Activated gamma-delta T cell (primary cell): ENCODE measurements around the gene AHSP.
"Not testable (repeated sequence)": the region's sequence is repeated elsewhere in the genome, so short reads cannot be mapped to it uniquely, and the experiment has no call there.

Experiments
- DNase-seq: peaks from one replicate; lab custom pipeline; 2025; lab: John Stamatoyannopoulos, UW

Gene AHSP

GRCh38 chr16:31501226-31501965 is 26.3 kb upstream of the AHSP start:
- DNase-seq = no peak

DNA sequence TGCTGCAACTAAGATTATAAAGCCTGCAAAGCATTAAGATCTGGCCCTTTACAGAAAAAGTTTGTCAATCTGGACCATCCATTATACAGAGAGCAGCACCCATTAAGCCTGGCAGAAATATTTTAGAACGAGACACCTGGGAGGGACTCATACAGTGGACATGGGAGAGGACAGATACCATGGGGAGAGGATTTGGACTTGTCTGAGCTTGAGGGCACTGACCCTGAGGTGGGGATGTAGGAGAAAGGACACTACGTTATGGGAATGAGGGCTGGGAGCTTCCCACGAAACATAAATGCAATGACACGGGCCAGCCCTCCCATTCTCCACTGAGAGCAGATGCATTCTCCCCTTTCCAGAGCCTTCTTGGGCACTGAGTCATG is 25.7 kb upstream of the AHSP start:
- no peak for DNase-seq

DNA sequence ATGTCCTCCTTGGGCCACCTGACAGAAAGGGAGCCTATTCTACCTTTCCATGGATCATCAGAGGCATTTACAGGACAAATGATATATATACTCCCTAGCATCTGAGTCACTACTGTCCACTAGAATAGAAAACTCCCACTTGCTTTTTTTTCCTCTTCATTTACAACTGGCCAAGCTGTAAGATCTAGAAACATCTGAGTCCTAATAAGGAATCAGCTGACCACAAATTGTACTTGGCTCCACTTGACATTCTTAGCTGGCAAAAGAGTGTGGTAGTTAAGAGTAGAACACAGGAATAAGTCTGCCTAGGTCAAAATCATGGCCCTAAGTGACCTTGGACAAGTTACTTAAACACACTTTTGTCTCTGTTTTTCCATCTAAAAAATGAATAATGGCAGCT is 24.7 kb upstream of the AHSP start:
- no peak for DNase-seq

- not testable (repeated sequence) for DNase-seq
Measured at GRCh38 chr16:31503555-31503954, 24.1 kb upstream of the AHSP start.

DNA sequence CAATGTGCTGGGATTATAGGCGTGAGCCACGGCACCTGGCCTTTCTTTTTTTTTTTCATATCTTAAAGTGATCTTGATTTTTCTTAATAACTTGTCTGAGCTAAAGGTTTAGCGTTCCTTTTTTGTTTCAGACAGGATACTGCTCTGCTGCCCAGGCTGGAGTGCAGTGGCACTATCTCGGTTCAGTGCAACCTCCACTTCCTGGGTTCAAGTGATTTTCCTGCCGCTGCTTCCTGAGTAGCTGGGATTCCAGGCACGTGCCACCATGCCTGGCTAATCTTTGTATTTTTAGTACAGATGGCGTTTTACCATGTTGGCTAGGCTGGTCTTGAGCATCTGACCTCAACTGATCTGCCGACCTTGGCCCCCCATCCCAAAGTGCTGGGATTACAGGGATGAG is 23.5 kb upstream of the AHSP start:
- no peak for DNase-seq

- DNase-seq = no peak
Measured at GRCh38 chr16:31505483-31505882, 22.2 kb upstream of the AHSP start.

- DNase-seq = no peak
Measured at GRCh38 chr16:31507617-31507928, 20.1 kb upstream of the AHSP start.

- DNase-seq = peak; percentile 71
Measured at GRCh38 chr16:31507929-31508705, 19.6 kb upstream of the AHSP start, which contains the start of gene RUSF1. RUSF1 (minus strand) TSS chr16:31508391; CDS start chr16:31508373, 18 bp downstream.

DNA sequence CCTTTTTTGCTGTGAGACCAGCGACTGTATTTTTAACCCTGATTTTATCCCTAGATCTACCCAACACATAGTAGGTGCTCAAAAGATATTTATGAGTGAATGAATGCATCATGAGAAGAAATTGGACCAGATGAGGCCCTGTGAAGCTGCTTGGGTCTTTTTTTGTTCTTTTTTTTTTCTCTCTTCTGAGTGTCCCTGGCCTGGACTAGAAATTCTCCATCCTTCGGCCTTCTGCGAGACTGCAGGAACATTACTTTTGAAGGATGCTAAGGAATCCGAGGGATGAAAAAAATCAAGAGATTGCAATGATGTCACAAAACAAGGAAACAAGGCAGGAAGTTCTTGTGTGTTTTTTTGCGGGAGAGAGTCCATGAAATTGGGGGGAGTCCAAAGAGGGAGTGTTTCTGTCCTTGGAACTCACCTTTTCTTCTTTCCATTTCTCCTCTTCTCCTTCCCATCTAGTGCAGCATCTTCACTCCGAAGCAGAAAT is 18.9 kb upstream of the AHSP start:
- no peak for DNase-seq

GRCh38 chr16:31513126-31513525 is 14.6 kb upstream of the AHSP start:
- no peak for DNase-seq

GRCh38 chr16:31513884-31514283 is 13.8 kb upstream of the AHSP start:
- no peak for DNase-seq

DNA sequence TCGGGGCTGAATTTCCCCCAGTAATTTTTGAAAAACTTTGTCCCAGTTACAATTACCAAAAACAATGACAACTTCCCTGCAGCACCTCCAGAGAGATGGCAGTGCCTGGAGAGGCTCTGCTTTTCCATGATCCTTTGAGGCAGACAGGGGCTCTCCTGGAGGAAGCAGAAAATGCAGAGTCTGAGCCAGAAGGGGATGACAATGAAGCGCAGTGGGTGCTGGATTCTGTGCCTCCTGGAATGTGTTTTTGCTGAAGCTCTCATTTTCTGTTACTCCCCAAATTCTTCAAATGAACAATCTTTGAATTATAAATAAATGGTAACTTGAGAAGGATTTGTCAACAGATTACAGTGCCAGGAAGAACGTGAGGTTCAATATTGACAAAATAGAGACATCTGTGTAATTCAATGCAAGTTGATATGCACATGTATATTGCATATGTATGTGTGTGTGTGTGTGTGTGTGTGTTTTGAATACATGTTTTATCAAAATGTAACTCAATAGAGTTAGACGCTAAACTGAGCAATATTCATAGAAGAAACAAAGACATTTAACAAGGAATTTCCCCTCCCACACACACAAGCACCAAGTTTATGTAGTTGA is 9.8 kb upstream of the AHSP start:
- DNase-seq = no peak

GRCh38 chr16:31519759-31520431 is 7.8 kb upstream of the AHSP start:
- no peak for DNase-seq

GRCh38 chr16:31521368-31521767 is 6.3 kb upstream of the AHSP start:
- DNase-seq = no peak

DNA sequence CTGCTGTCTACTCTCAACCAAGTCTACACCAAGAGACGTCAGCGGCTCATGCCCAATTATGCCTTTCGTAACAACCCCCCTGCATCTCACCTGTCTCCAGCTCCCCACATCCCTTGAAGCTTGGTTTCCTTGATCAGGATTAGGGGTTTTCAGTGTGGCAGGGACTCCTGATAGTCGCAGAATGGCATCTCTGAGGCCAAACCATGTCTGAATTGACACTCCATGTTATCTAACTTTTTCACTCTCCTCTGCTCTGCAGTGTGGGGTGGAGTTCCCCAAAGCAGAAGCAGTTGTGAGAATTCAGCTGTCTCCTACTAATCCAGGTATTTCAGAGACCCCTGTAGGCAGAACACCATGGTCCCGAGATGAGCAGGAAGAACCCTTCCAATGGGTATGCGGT is 5.6 kb upstream of the AHSP start:
- DNase-seq = no peak

DNA sequence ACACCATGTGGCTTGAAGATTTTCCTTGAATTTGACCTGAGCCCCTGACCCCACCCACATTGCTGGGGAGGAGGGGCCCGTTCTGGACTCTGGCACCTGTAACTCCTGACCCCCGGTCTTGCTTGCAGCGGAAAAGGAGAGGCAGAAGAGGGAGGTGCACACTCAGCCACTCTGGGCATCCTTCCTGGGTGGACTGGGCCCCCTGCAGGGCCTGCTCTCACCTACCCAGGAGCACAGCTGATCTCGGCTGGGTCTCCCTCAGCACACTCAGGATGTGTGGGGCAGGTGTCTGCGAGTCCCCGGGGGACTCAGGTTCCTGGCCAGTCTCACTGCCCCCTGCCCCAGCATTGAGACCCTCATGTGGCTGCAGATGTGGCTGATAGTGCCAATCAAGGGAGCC is 3.9 kb upstream of the AHSP start:
- DNase-seq = not testable (repeated sequence)

DNA sequence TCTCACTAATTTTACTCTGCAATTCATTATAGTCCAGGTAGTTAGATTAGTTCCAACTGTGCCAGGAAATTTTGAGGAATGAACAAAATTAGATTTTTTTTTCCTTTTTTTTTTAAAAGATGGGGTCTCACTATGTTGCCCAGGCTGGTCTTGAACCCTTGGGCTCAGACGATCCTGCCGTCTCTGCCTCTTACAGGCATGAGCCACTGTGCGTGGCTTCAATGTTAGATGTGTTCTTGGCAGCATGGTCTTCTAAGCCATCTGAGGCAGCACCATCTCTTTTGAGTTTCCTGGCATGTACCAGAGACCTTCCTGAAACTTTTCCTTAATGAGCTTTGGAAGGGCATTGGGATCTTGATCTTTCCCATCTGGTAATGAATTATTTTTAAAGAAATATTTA is 2.6 kb upstream of the AHSP start:
- no peak for DNase-seq

- DNase-seq = no peak
Measured at GRCh38 chr16:31528523-31529107, 915 bp downstream of the AHSP start.

DNA sequence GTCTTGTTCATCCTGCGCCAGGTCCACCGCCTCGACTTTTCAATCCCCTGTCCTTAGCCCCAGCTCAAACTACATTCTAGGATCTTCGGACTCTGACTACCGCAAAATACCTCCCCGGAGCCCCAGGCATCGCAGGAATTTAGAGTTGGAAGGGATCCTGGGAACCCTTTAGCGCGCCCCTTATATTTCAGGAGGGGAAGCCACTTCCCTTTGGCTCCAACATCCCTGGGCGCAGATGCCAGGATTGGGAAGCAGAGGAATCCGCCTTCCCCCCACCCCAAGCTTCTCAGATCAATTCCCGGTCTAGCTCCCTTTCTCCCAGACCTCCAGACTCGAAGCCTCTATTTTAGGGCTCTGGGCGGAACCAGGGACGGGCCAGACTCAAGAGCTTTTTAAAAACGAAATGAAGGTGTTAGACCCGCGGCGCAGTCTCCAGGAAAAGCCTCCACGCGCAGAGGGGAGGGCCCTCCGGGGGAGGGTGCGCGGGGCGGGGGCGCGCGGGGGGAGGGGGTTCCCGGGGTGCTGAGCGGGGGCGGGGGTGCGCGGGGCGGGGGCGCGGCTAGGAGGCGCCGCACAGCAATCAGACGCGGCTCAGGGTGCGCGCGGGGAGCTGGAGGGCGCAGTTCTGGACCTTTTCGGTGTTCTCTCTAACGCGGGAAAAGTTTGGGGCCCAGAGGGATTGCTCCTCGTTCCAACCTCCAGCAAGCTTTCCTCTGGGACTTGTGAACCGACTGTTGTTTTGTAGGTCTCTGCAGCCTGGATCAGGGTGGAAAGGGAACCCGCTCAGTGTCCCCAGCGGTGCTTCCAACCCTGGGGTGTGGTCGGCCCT is 1.6 kb downstream of the AHSP start:
- DNase-seq = no peak

GRCh38 chr16:31529937-31530312 is 2.2 kb downstream of the AHSP start:
- DNase-seq = no peak

DNA sequence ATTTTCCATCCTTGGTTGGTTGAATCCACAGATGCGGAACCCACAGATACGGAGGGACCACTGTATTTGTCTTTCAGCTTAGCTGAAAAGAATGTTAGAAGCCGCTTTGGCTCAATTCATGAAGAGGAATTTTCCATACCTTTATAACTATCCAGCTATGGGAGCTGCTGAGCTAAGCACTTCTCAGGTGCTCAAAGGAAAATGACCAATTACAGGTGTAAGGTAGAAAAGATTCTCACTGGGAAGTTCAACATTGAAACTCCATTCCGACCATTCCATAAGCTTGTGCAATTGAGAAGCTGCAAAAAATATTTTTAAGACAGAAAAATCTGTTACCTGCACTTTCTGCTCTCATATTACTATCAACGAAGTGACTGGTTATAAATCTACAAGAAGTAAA is 2.7 kb downstream of the AHSP start:
- no peak for DNase-seq
